GM18867 (cell line): ENCODE data around the gene KIRREL2.

Experiments used
- ATAC-seq: cut with Tn5 transposase; IDR thresholded peaks from one replicate; pipeline ENCODE4 v1.9.1; 2021; ENCODE audit warnings: mild to moderate bottlenecking, moderate library complexity; ENCODE audit not compliant: unreplicated experiment

Gene KIRREL2

GRCh38 chr19:35844482-35845214, 12.1 kb upstream of the KIRREL2 start:
- no peak for ATAC-seq

- no peak for ATAC-seq
Observed at GRCh38 chr19:35845215-35846037, 11.3 kb upstream of the KIRREL2 start.

- no peak for ATAC-seq
Observed at GRCh38 chr19:35846038-35846668, 10.6 kb upstream of the KIRREL2 start.

- ATAC-seq: no peak
Observed at GRCh38 chr19:35847911-35848310, 8.8 kb upstream of the KIRREL2 start.

GRCh38 chr19:35848486-35848885, 8.2 kb upstream of the KIRREL2 start:
- no peak for ATAC-seq

- ATAC-seq: no peak
Observed at GRCh38 chr19:35848919-35849505, 7.7 kb upstream of the KIRREL2 start.

- no peak for ATAC-seq
Observed at GRCh38 chr19:35851213-35852028, 5.3 kb upstream of the KIRREL2 start.

- no peak for ATAC-seq
Observed at GRCh38 chr19:35852029-35852780, 4.5 kb upstream of the KIRREL2 start, which contains the start of gene NPHS1. NPHS1 (minus strand) TSS chr19:35852504; CDS start chr19:35851837, 667 bp downstream.

GRCh38 chr19:35853038-35853756, 3.5 kb upstream of the KIRREL2 start:
- ATAC-seq: no peak

GRCh38 chr19:35858311-35858710, 1.6 kb downstream of the KIRREL2 start:
- ATAC-seq: no peak

- ATAC-seq: no peak
Observed at GRCh38 chr19:35859414-35859813, 2.7 kb downstream of the KIRREL2 start.

- ATAC-seq: no peak
Observed at GRCh38 chr19:35860436-35860817, 3.7 kb downstream of the KIRREL2 start.

GRCh38 chr19:35860818-35861639, 4.3 kb downstream of the KIRREL2 start:
- ATAC-seq: no peak

GRCh38 chr19:35861640-35862160, 5.0 kb downstream of the KIRREL2 start:
- ATAC-seq: no peak

GRCh38 chr19:35862528-35862927, 5.8 kb downstream of the KIRREL2 start:
- no peak for ATAC-seq

GRCh38 chr19:35863018-35863417, 6.3 kb downstream of the KIRREL2 start:
- no peak for ATAC-seq

- peak; percentile 53 for ATAC-seq
Observed at GRCh38 chr19:35868172-35868822, 11.6 kb downstream of the KIRREL2 start, which contains the start of gene APLP1. APLP1 (plus strand) TSS chr19:35868574; CDS start chr19:35868637, 63 bp downstream.
